Activated naive CD4-positive, alpha-beta T cell treated with anti-CD3 and anti-CD28 coated beads, Interleukin-2, amount 50 U/mL, for 24 hours (primary cell): ENCODE data around the gene PTPRR.

Source experiments
- H3K27ac Mint-ChIP-seq: one replicate; pipeline ENCODE4 v1.8.0; 2021; ENCODE audit warnings: mild to moderate bottlenecking, mixed read lengths
- H3K27me3 Mint-ChIP-seq: one replicate; pipeline ENCODE4 v1.8.0; 2021; ENCODE audit warnings: mixed read lengths
- H3K36me3 Mint-ChIP-seq: one replicate; pipeline ENCODE4 v1.8.0; 2021; ENCODE audit warnings: mixed read lengths
- H3K4me1 Mint-ChIP-seq: one replicate; pipeline ENCODE4 v1.8.0; 2021; ENCODE audit warnings: mixed read lengths
- H3K4me3 Mint-ChIP-seq: one replicate; pipeline ENCODE4 v1.8.0; 2021; ENCODE audit warnings: mild to moderate bottlenecking, mixed read lengths
- H3K9me3 Mint-ChIP-seq: one replicate; pipeline ENCODE4 v1.8.0; 2021; ENCODE audit warnings: mixed read lengths

The PTPRR gene

DNA sequence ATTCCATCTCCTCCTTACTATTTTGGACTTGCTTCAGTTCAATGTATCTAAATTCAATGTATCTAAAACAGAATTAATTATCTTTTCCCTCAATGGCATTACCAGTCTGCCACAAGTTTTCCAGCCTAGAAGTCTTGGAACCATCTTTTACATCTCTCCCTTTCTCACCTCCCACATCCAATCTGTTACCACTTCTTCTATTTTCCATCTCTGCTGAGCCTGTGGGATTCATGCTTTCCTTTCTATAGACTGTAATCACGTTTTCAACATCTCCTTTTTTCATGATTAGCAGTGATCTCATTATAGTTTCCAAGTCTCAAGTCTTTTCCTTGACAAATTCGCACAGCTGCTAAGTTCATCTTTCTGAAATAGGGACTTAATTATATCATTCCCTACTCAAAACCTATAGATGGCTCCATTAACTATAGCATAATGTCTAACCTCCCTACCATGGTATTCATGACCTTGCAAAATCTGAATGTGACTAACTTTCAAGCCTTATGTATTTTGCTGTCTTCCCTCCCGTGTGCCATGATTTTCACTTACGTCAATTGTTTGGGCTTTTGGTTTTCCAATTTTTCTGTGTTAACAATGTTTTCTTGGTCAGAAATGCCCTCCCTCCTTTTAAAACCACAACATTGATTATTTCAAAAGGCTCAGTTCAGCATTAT, 262.8 kb downstream of the PTPRR start:
- H3K27me3 Mint-ChIP-seq = no peaks in the 10 kb centered on the region

GRCh38 chr12:70652451-70652850, 268.1 kb downstream of the PTPRR start:
- Mint-ChIP-seq H3K27me3 (peaks cover 3% of the 10 kb centered on the region), H3K9me3 (peaks cover 3% of the 10 kb centered on the region), H3K36me3 (no peaks in the 10 kb centered on the region), H3K4me1 (no peaks in the 10 kb centered on the region), H3K27ac (no peak overlapping the region), H3K4me3 (no peak overlapping the region)

More for the DNA sequence above, 262.8 kb downstream of the PTPRR start:
- Mint-ChIP-seq H3K36me3 (no peaks in the 10 kb centered on the region), H3K9me3 (peaks cover 3% of the 10 kb centered on the region), H3K4me3 (no peak overlapping the region), H3K4me1 (peaks cover 5% of the 10 kb centered on the region), H3K27ac (no peak overlapping the region)

- H3K27me3 Mint-ChIP-seq = peaks cover 6% of the 10 kb centered on the region
- H3K27ac Mint-ChIP-seq = no peak overlapping the region
- no peaks in the 10 kb centered on the region for H3K36me3 Mint-ChIP-seq
- no peak overlapping the region for H3K4me3 Mint-ChIP-seq
- H3K4me1 Mint-ChIP-seq = no peaks in the 10 kb centered on the region
- H3K9me3 Mint-ChIP-seq = no peaks in the 10 kb centered on the region
Measured at GRCh38 chr12:70648831-70649230, 271.7 kb downstream of the PTPRR start.

- Mint-ChIP-seq H3K27me3 (peaks cover 8% of the 10 kb centered on the region), H3K27ac (no peak overlapping the region), H3K4me1 (no peaks in the 10 kb centered on the region), H3K36me3 (no peaks in the 10 kb centered on the region), H3K4me3 (no peak overlapping the region), H3K9me3 (no peaks in the 10 kb centered on the region)
Measured at GRCh38 chr12:70648191-70648590, 272.3 kb downstream of the PTPRR start.

DNA sequence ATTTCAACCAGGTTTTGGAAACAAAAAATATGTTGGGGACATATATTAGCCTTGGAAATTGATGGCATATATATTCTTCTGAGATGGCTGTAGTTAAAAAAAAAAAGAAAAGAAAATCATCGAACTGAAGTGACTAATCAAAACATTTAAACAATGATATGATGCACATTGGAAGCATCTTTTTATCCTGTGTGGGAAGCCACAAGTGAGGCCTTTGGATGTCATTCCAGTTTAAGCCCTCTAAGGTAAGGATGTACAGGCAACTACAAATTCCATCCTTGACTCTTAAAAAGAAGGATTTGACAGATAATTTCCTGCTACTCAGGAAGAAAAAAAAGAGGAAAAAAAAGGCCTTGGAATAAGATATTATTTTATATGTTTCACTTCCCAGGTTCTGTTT, 273.7 kb downstream of the PTPRR start:
- H3K9me3 Mint-ChIP-seq = no peaks in the 10 kb centered on the region
- H3K27me3 Mint-ChIP-seq = peaks cover 8% of the 10 kb centered on the region
- H3K4me3 Mint-ChIP-seq = no peak overlapping the region
- H3K4me1 Mint-ChIP-seq = no peaks in the 10 kb centered on the region
- no peaks in the 10 kb centered on the region for H3K36me3 Mint-ChIP-seq
- no peak overlapping the region for H3K27ac Mint-ChIP-seq

- Mint-ChIP-seq H3K9me3 (no peaks in the 10 kb centered on the region), H3K4me3 (no peak overlapping the region)
Measured at GRCh38 chr12:70645494-70646317, 274.8 kb downstream of the PTPRR start.

GRCh38 chr12:70644861-70645260, 275.7 kb downstream of the PTPRR start:
- Mint-ChIP-seq H3K4me1 (no peaks in the 10 kb centered on the region), H3K36me3 (no peaks in the 10 kb centered on the region), H3K27me3 (peaks cover 10% of the 10 kb centered on the region), H3K9me3 (no peaks in the 10 kb centered on the region), H3K4me3 (no peak overlapping the region), H3K27ac (no peak overlapping the region)

More at GRCh38 chr12:70645494-70646317, 274.8 kb downstream of the PTPRR start:
- no peaks in the 10 kb centered on the region for H3K36me3 Mint-ChIP-seq
- no peak overlapping the region for H3K27ac Mint-ChIP-seq
- H3K4me1 Mint-ChIP-seq = no peaks in the 10 kb centered on the region
- peaks cover 10% of the 10 kb centered on the region for H3K27me3 Mint-ChIP-seq

- Mint-ChIP-seq H3K36me3 (no peaks in the 10 kb centered on the region), H3K4me1 (no peaks in the 10 kb centered on the region), H3K4me3 (no peak overlapping the region), H3K27me3 (peaks cover 10% of the 10 kb centered on the region), H3K9me3 (no peaks in the 10 kb centered on the region), H3K27ac (no peak overlapping the region)
Measured at GRCh38 chr12:70643939-70644338, 276.6 kb downstream of the PTPRR start.

GRCh38 chr12:70641691-70642090, 278.8 kb downstream of the PTPRR start:
- no peaks in the 10 kb centered on the region for H3K4me1 Mint-ChIP-seq
- H3K36me3 Mint-ChIP-seq = no peaks in the 10 kb centered on the region
- H3K4me3 Mint-ChIP-seq = no peak overlapping the region
- no peaks in the 10 kb centered on the region for H3K9me3 Mint-ChIP-seq
- H3K27me3 Mint-ChIP-seq = peaks cover 8% of the 10 kb centered on the region
- no peak overlapping the region for H3K27ac Mint-ChIP-seq

DNA sequence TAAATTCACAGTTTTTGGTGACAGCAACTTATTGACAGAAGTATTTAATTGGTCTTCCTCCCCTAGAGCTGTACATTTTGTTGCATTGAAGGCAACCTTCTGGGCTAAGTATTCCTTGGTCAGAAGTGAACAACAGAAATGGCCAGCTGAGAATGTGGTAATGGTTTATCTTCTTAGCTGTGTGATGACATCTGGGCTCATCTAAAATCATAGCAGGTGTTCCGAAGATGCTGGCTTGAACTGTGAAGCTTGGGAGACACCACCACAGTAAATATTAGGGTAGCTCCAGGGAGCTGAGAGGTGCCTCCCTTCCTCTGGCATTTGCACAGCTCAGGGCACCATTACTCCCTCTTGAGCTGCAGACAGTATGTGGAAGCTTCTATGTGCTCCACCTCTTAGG, 279.6 kb downstream of the PTPRR start:
- H3K9me3 Mint-ChIP-seq = no peaks in the 10 kb centered on the region
- H3K4me3 Mint-ChIP-seq = no peak overlapping the region
- H3K4me1 Mint-ChIP-seq = no peaks in the 10 kb centered on the region
- peaks cover 8% of the 10 kb centered on the region for H3K27me3 Mint-ChIP-seq
- no peak overlapping the region for H3K27ac Mint-ChIP-seq
- no peaks in the 10 kb centered on the region for H3K36me3 Mint-ChIP-seq

DNA sequence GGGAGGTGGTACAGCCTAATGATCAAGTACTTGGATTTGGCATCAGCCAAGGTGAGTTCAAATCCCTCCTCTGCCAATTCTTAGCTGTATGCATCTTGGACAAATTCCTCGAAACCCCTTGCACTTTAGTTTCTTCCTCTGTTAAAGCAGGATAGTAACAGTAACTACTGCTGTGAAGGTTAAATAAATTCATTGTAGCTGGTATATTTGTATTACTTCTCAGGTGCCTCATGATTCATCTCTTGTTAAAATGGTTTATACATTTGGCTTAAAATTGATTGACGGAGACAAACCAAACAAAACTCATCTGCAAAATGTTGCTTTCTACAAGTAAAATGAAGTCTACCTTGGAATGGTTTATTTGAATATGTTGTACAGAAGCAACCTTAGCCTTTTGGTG, 281.0 kb downstream of the PTPRR start:
- Mint-ChIP-seq H3K36me3 (no peaks in the 10 kb centered on the region), H3K27me3 (peaks cover 7% of the 10 kb centered on the region), H3K4me1 (no peaks in the 10 kb centered on the region), H3K4me3 (no peak overlapping the region), H3K9me3 (no peaks in the 10 kb centered on the region), H3K27ac (no peak overlapping the region)

GRCh38 chr12:70638639-70639360, 281.7 kb downstream of the PTPRR start:
- Mint-ChIP-seq H3K4me3 (no peak overlapping the region), H3K27me3 (peaks cover 7% of the 10 kb centered on the region), H3K27ac (no peak overlapping the region), H3K9me3 (no peaks in the 10 kb centered on the region), H3K4me1 (no peaks in the 10 kb centered on the region), H3K36me3 (no peaks in the 10 kb centered on the region)

- no peaks in the 10 kb centered on the region for H3K9me3 Mint-ChIP-seq
- H3K4me3 Mint-ChIP-seq = no peak within 1 kb of the TSS
- H3K27me3 Mint-ChIP-seq = peaks cover 5% of the 10 kb centered on the region
- no peak within 1 kb of the TSS for H3K27ac Mint-ChIP-seq
- H3K4me1 Mint-ChIP-seq = no peaks in the 10 kb centered on the region
- no peaks in the 10 kb centered on the region for H3K36me3 Mint-ChIP-seq
Measured at GRCh38 chr12:70637303-70638085, 283.0 kb downstream of the PTPRR start, which contains the start of gene PTPRB. TSS of gene PTPRB (minus strand) at chr12:70637429. CDS start at chr12:70637395, 34 bp downstream.

- Mint-ChIP-seq H3K4me1 (no peaks in the 10 kb centered on the region), H3K9me3 (no peaks in the 10 kb centered on the region), H3K27ac (no peak overlapping the region), H3K36me3 (no peaks in the 10 kb centered on the region), H3K27me3 (no peaks in the 10 kb centered on the region), H3K4me3 (no peak overlapping the region)
Measured at GRCh38 chr12:70635755-70636154, 284.8 kb downstream of the PTPRR start.
